GM23338 (cell line): ENCODE data around the gene CACNA1B. TPM values are rescaled to one million over a fixed set of nuclear protein-coding genes. Genes with fewer than 3 reads are reported as not detected.

ENCODE experiments used
- ATAC-seq: fragments of 200-7000 bp; cut with Tn5 transposase; 3 replicates; pipeline ENCODE4 v1.9.1; 2020
- DNase-seq: peaks from one replicate; pipeline ENCODE4 v3.0.0-alpha.2; 2015; ENCODE audit warnings: low spot score
- H2AFZ ChIP-seq: fragments of 200-600 bp; sonication (generic); 2 replicates; pipeline ENCODE4 v1.8.0; 2016; ENCODE audit warnings: antibody characterized with exemption, mild to moderate bottlenecking, moderate library complexity
- H3F3A ChIP-seq: fragments of 200-600 bp; sonication (generic); replicated peaks from 2 replicates; pipeline ENCODE4 v1.8.0; 2017; ENCODE audit warnings: antibody characterized with exemption, mixed run types, low read depth
- H3K27ac ChIP-seq: fragments of 200-600 bp; sonication (generic); 2 replicates; pipeline ENCODE4 v1.6.1; 2016; ENCODE audit warnings: low read depth
- H3K27me3 ChIP-seq: fragments of 200-600 bp; sonication (generic); 2 replicates; pipeline ENCODE4 v1.8.0; 2016; ENCODE audit warnings: mild to moderate bottlenecking, mixed run types, moderate library complexity; ENCODE audit not compliant: insufficient read depth
- H3K36me3 ChIP-seq: fragments of 200-600 bp; sonication (generic); 2 replicates; pipeline ENCODE4 v1.8.0; 2016; ENCODE audit warnings: mild to moderate bottlenecking; ENCODE audit not compliant: insufficient read depth
- H3K4me1 ChIP-seq: fragments of 200-600 bp; sonication (generic); 2 replicates; pipeline ENCODE4 v1.8.0; 2016; ENCODE audit warnings: mild to moderate bottlenecking, moderate library complexity; ENCODE audit not compliant: insufficient read depth
- H3K4me2 ChIP-seq: fragments of 200-600 bp; sonication (generic); 2 replicates; pipeline ENCODE4 v1.7.1; 2017; ENCODE audit warnings: mixed run types
- H3K4me3 ChIP-seq: fragments of 200-600 bp; sonication (generic); 2 replicates; pipeline ENCODE4 v1.6.1; 2016; ENCODE audit warnings: mixed run types
- H3K79me2 ChIP-seq: fragments of 200-600 bp; sonication (generic); replicated peaks from 2 replicates; pipeline ENCODE4 v1.8.0; 2017; ENCODE audit warnings: mild to moderate bottlenecking; ENCODE audit not compliant: insufficient read depth
- H3K9me2 ChIP-seq: fragments of 200-600 bp; sonication (generic); 2 replicates; pipeline ENCODE4 v1.8.0; 2017; ENCODE audit not compliant: insufficient read depth
- H4K20me1 ChIP-seq: fragments of 200-600 bp; sonication (generic); replicated peaks from 2 replicates; pipeline ENCODE4 v1.8.0; 2017; ENCODE audit warnings: mild to moderate bottlenecking; ENCODE audit not compliant: insufficient read depth
- H3K27ac Mint-ChIP-seq: 2 replicates; pipeline ENCODE4 v1.8.0; 2020; ENCODE audit warnings: inconsistent platforms, mild to moderate bottlenecking, moderate library complexity, mixed read lengths
- H3K27me3 Mint-ChIP-seq: 3 replicates; pipeline ENCODE4 v1.8.0; 2022; ENCODE audit warnings: low read depth, mild to moderate bottlenecking, moderate library complexity, mixed read lengths, inconsistent platforms; ENCODE audit not compliant: insufficient read depth, poor library complexity
- H3K36me3 Mint-ChIP-seq: 3 replicates; pipeline ENCODE4 v1.8.0; 2021; ENCODE audit warnings: low read depth, mild to moderate bottlenecking, inconsistent platforms, moderate library complexity, mixed read lengths
- H3K4me1 Mint-ChIP-seq: 3 replicates; pipeline ENCODE4 v1.8.0; 2020; ENCODE audit warnings: mild to moderate bottlenecking, inconsistent platforms, mixed read lengths
- H3K4me3 Mint-ChIP-seq: 3 replicates; pipeline ENCODE4 v1.8.0; 2021; ENCODE audit warnings: moderate library complexity, mild to moderate bottlenecking, inconsistent platforms, mixed read lengths
- H3K9me3 Mint-ChIP-seq: 3 replicates; pipeline ENCODE4 v1.8.0; 2020; ENCODE audit warnings: moderate library complexity, mild to moderate bottlenecking, inconsistent platforms, mixed read lengths
- CREB1 ChIP-seq: fragments of 250-450 bp; sonication (Bioruptor Pico); IDR thresholded peaks from 2 replicates; pipeline ENCODE4 v1.5.0; 2020; ENCODE audit warnings: low read depth, mild to moderate bottlenecking, moderate library complexity
- CTCF ChIP-seq, 2 experiments: fragments of 200-600 bp in 1 of 2; sonication (generic) in 1 of 2; conservative IDR thresholded peaks; 2 replicates each; pipeline versions ENCODE4 v1.5.1 to v1.6.1; 2016 to 2017; ENCODE audit warnings: antibody characterized with exemption in 2 of 2, low read depth in 2 of 2, mild to moderate bottlenecking in 2 of 2, moderate library complexity in 1 of 2
- JUNB ChIP-seq: IDR thresholded peaks from one replicate; pipeline ENCODE4 v1.6.1; 2016; ENCODE audit warnings: antibody characterized with exemption; ENCODE audit not compliant: unreplicated experiment
- NANOG ChIP-seq: IDR thresholded peaks from 2 replicates; pipeline ENCODE4 v1.6.1; 2016; ENCODE audit warnings: antibody characterized with exemption, borderline replicate concordance
- POLR2AphosphoS5 ChIP-seq: IDR thresholded peaks from 2 replicates; pipeline ENCODE4 v1.6.1; 2016; ENCODE audit warnings: antibody characterized with exemption, low read depth
- STAT1 ChIP-seq: IDR thresholded peaks from one replicate; pipeline ENCODE4 v1.6.1; 2016; ENCODE audit warnings: antibody characterized with exemption; ENCODE audit not compliant: unreplicated experiment
- ZNF114 ChIP-seq: fragments of 250-450 bp; sonication (Bioruptor Pico); IDR thresholded peaks from 2 replicates; pipeline ENCODE4 v1.5.0; 2020; ENCODE audit warnings: mild to moderate bottlenecking, moderate library complexity
- ZNF331 ChIP-seq: fragments of 250-450 bp; sonication (Bioruptor Pico); IDR thresholded peaks from 2 replicates; pipeline ENCODE4 v1.5.0; 2020; ENCODE audit warnings: low read depth, mild to moderate bottlenecking, moderate library complexity
- polyA plus RNA-seq: library from polyadenylated mRNA; unstranded; fragments of >200 nt; fragmentation: Nextera tagmentation; extraction: Ambion mirVana; gene quantifications from 2 replicates; pipeline ENCODE4 v1.2.1, GENCODE V29; 2016
- total RNA-seq: library from RNA; depleted of rRNA; stranded (reverse); fragments of >200 nt; shearing (Covaris generic); gene quantifications from 2 replicates; pipeline ENCODE4 v1.2.3, GENCODE V29; 2014
- TF ChIP-seq, protein P1 (sequence below): IDR thresholded peaks from 2 replicates; pipeline ENCODE4 v1.6.1; 2016; ENCODE audit warnings: antibody characterized with exemption
- TF ChIP-seq, protein P2 (sequence below): IDR thresholded peaks from one replicate; pipeline ENCODE4 v1.6.1; 2018; ENCODE audit warnings: antibody characterized with exemption; ENCODE audit not compliant: unreplicated experiment

Gene CACNA1B
- total and polyA plus RNA-seq, 2 experiments from 2014 or later: 1.1 to 10.4 TPM

GRCh38 chr9:137832191-137832700, 45.3 kb upstream of the CACNA1B start (continued):
- TF ChIP-seq JUNB: no peak
- no peak for TF ChIP-seq CTCF (conservative IDR thresholded peaks at IDR 0.05; ENCODE audit: low read depth in 2 of 2)
- TF ChIP-seq, protein P1, sequence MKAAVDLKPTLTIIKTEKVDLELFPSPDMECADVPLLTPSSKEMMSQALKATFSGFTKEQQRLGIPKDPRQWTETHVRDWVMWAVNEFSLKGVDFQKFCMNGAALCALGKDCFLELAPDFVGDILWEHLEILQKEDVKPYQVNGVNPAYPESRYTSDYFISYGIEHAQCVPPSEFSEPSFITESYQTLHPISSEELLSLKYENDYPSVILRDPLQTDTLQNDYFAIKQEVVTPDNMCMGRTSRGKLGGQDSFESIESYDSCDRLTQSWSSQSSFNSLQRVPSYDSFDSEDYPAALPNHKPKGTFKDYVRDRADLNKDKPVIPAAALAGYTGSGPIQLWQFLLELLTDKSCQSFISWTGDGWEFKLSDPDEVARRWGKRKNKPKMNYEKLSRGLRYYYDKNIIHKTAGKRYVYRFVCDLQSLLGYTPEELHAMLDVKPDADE: no peak
- no peak for TF ChIP-seq ZNF114
- no peak for TF ChIP-seq STAT1
- TF ChIP-seq, protein P2, sequence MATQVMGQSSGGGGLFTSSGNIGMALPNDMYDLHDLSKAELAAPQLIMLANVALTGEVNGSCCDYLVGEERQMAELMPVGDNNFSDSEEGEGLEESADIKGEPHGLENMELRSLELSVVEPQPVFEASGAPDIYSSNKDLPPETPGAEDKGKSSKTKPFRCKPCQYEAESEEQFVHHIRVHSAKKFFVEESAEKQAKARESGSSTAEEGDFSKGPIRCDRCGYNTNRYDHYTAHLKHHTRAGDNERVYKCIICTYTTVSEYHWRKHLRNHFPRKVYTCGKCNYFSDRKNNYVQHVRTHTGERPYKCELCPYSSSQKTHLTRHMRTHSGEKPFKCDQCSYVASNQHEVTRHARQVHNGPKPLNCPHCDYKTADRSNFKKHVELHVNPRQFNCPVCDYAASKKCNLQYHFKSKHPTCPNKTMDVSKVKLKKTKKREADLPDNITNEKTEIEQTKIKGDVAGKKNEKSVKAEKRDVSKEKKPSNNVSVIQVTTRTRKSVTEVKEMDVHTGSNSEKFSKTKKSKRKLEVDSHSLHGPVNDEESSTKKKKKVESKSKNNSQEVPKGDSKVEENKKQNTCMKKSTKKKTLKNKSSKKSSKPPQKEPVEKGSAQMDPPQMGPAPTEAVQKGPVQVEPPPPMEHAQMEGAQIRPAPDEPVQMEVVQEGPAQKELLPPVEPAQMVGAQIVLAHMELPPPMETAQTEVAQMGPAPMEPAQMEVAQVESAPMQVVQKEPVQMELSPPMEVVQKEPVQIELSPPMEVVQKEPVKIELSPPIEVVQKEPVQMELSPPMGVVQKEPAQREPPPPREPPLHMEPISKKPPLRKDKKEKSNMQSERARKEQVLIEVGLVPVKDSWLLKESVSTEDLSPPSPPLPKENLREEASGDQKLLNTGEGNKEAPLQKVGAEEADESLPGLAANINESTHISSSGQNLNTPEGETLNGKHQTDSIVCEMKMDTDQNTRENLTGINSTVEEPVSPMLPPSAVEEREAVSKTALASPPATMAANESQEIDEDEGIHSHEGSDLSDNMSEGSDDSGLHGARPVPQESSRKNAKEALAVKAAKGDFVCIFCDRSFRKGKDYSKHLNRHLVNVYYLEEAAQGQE: no peak
- no peak for TF ChIP-seq ZNF331 (CRISPR knock-in tag)

DNA sequence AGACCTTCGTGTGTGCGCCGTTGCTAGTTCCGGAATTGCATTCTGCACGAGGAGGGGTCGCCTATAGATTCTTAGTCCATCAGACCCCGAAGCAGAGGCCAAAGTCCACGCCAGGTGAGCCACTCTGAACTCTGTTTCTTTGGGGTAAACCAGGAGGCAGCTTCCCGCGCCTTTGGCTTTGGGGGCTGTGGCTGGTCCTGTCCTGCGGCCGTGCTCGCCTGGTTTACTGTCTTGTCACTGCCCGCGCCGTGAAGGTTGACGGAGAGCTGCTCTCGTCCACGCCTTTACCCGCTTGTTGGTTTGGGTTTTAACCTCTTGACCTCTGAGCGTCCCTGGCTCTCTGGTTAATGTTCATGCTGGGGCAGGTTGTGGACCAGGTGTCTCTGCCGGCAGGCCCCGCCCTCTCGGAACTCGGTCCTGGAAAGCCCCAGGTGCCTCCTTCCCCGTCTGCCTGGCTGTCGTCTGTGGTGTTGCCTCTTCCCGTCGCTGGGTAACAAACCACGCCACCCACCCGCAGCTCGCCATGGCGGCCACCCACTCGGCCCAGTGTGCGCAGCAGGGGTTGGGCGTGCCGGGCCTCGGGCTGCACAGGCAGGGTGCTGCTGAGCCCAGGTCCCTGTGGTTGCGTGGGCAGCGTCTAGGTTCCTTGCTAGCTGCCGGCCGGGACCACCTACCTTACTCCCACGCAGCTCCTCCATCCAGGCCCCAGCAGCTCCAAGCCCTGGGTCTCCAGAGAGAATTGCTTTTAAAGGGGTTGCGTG, 44.6 kb upstream of the CACNA1B start:
- Histone ChIP-seq H2AFZ (no peak overlapping the region), H3K4me2 (no peak overlapping the region), H3K27me3 (no peaks in the 10 kb centered on the region), H3K4me1 (no peaks in the 10 kb centered on the region; the same call in 1 of the 2 replicates), H3K36me3 (peaks cover 7% of the 10 kb centered on the region; the same call in 1 of the 2 replicates), H3K9me2 (no peaks in the 10 kb centered on the region), H3F3A (peaks cover 4% of the 10 kb centered on the region; the same call in 1 of the 2 replicates), H3K79me2 (peaks cover 17% of the 10 kb centered on the region), H3K4me3 (no peak overlapping the region), H3K27ac (no peak overlapping the region), H4K20me1 (peaks cover 3% of the 10 kb centered on the region)
- H3K9me3 Mint-ChIP-seq: no peaks in the 10 kb centered on the region; the same call in 2 of the 3 replicates
- DNase-seq: no peak
- ATAC-seq: no peak
- no peak overlapping the region for H3K4me3 Mint-ChIP-seq
- H3K36me3 Mint-ChIP-seq: peaks cover 44% of the 10 kb centered on the region
- no peaks in the 10 kb centered on the region; the same call in 2 of the 3 replicates for H3K4me1 Mint-ChIP-seq
- H3K27me3 Mint-ChIP-seq: peaks cover 7% of the 10 kb centered on the region
- H3K27ac Mint-ChIP-seq: no peak overlapping the region
- TF ChIP-seq, protein P2: no peak
- no peak for TF ChIP-seq CTCF (conservative IDR thresholded peaks at IDR 0.05; ENCODE audit: low read depth in 2 of 2)
- TF ChIP-seq CREB1 (CRISPR knock-in tag): no peak
- TF ChIP-seq NANOG: no peak
- no peak for TF ChIP-seq ZNF114
- TF ChIP-seq POLR2AphosphoS5: no peak
